Fibroblast of lung (primary cell): ENCODE measurements around the gene TRAPPC14.
"Not testable (repeated sequence)": the region's sequence is repeated elsewhere in the genome, so short reads cannot be mapped to it uniquely, and the experiment has no call there.

Source experiments
- EZH2 ChIP-seq: IDR thresholded peaks from 2 replicates; pipeline ENCODE4 v1.5.1; 2012; ENCODE audit warnings: low read length, control low read depth, mild to moderate bottlenecking; ENCODE audit errors: missing control alignments
- TF ChIP-seq, protein P1 (sequence below), 2 donors: IDR thresholded peaks in 1 of 2; conservative IDR thresholded peaks in 1 of 2; 1 replicate in 1 of 2; 2 replicates in 1 of 2; pipeline ENCODE4 v1.5.1; 2011 to 2012; ENCODE audit warnings: low read length in 2 of 2, control low read depth in 1 of 2, inconsistent platforms in 1 of 2, low read depth in 1 of 2, mild to moderate bottlenecking in 1 of 2

- TF ChIP-seq, protein P1, sequence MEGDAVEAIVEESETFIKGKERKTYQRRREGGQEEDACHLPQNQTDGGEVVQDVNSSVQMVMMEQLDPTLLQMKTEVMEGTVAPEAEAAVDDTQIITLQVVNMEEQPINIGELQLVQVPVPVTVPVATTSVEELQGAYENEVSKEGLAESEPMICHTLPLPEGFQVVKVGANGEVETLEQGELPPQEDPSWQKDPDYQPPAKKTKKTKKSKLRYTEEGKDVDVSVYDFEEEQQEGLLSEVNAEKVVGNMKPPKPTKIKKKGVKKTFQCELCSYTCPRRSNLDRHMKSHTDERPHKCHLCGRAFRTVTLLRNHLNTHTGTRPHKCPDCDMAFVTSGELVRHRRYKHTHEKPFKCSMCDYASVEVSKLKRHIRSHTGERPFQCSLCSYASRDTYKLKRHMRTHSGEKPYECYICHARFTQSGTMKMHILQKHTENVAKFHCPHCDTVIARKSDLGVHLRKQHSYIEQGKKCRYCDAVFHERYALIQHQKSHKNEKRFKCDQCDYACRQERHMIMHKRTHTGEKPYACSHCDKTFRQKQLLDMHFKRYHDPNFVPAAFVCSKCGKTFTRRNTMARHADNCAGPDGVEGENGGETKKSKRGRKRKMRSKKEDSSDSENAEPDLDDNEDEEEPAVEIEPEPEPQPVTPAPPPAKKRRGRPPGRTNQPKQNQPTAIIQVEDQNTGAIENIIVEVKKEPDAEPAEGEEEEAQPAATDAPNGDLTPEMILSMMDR (conservative IDR thresholded peaks at IDR 0.05 in 1 of 2, IDR thresholded peaks at IDR 0.05 in 1 of 2; ENCODE audit: low read depth in 1 of 2, low read length in 2 of 2): not testable (repeated sequence)
- TF ChIP-seq EZH2: not testable (repeated sequence)
Measured at GRCh38 chr7:100182616-100183015, 24.1 kb upstream of the TRAPPC14 start.
